NCI-H526 treated with DMSO at 0.1 percent for 48 hours (cell line): Measurements from ENCODE around the gene RPS28.
"Not testable (repeated sequence)": the region's sequence is repeated elsewhere in the genome, so short reads cannot be mapped to it uniquely, and the experiment has no call there.

ENCODE experiments used
- DNase-seq: peaks from one replicate; lab custom pipeline; 2025; lab: John Stamatoyannopoulos, UW

Gene RPS28

DNA sequence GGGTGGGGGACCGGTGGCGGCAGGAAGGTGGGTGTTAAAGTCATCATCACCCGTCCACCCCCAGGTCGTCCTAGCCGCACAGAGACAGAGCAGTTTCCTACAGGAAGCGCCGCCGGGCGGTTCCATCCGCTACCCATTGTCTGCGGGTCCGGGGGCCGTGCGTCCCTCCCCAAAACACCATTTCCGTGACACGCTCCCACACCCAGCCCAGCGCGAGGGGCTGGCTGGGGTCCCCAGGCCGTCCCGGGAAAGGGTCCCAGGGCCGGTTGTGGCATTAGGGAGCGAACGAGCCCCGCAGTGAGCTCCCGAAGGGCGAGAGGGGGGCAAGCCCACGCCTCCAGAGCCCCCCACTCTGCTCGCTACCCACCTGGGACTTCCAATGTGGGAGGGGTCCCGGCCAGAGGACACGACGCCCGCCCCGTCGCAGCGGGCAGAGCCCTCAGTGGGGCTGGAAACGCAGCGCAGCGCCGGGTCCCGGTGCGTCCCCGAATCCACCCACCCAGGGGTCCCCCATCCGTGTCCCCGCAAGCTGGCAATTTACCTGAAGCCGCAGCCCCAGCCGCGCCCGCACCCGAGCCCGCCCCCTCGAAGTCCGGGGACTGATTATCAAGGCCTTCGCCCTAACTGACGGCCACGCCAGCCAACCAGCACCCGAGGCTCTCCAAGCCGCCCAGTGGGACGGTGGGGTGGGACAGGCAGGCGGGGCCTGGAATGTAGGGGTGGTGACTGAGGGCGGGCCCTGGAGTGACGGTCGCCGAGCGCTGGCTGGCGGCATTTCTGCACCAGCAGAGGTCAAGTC, 21.6 kb downstream of the RPS28 start, which contains the start of gene KANK3:
TSS of gene KANK3 (minus strand) at position 579 of the 799 bp plus-strand sequence. CDS start 5,434 bp downstream, outside the sequence.
- DNase-seq: peak; percentile 77

- DNase-seq: no peak
These were observed 22.2 kb downstream of the RPS28 start for GRCh38 chr19:8343483-8343844.

DNA sequence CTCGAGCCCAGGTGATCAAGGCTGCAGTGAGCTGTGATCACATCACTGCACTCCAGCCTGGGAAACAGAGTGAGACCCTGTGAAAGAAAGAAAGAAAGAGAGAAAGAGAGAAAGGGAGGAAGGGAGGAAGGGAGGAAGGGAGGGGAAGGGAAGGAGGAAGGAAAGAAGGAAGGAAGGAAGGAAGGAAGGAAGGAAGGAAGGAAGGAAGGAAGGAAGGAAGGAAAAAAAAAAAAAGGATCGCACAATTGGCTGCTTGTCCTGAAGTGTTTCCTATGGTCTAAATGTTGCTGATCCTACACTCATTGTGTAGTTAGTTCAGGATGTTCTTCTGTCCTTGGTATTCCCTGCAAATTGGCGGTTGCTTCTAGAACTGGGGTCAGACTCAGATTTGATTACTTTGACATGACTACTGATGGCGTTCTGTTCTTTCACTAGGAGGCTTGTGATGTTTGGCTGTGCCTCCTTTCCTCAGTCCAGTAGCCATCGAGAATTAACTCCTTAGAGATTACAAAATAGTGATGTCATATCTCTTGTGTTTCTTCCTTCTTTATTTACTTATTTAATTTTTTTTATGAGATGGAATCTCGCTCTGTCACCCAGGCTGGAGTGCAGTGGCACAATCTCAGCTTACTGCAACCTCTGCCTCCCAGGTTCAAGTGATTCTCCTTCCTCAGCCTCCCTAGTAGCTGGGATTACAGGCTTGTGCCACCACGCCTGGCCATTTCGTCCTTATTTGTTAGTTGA, 28.5 kb downstream of the RPS28 start:
- DNase-seq: not testable (repeated sequence)

- DNase-seq: no peak
These were observed 31.0 kb downstream of the RPS28 start for GRCh38 chr19:8352134-8352827.

DNA sequence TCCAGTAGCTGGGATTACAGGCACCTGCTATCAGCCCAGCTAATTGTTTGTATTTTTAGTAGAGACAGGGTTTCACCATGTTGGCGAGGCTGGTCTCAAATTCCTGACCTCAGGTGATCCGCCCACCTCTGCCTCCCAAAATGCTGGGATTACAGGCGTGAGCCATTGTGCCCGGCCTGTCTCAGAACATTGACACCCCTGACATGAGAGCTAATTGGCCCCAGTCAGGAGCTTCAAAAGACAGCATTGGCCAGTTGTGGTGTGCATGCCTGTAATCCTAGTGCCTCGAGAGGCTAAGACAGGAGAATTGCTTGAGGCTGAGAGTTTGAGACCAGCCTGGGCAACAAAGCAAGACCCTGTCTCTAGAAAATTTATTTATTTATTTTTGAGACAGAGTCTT, 31.5 kb downstream of the RPS28 start:
- not testable (repeated sequence) for DNase-seq

- DNase-seq: no peak
These were observed 34.5 kb downstream of the RPS28 start for GRCh38 chr19:8355631-8356402.

- DNase-seq: no peak
These were observed 35.8 kb downstream of the RPS28 start for GRCh38 chr19:8357007-8357521.

- DNase-seq: no peak
These were observed 37.7 kb downstream of the RPS28 start for GRCh38 chr19:8358948-8359347.

GRCh38 chr19:8360196-8360595, 38.9 kb downstream of the RPS28 start:
- no peak for DNase-seq

DNA sequence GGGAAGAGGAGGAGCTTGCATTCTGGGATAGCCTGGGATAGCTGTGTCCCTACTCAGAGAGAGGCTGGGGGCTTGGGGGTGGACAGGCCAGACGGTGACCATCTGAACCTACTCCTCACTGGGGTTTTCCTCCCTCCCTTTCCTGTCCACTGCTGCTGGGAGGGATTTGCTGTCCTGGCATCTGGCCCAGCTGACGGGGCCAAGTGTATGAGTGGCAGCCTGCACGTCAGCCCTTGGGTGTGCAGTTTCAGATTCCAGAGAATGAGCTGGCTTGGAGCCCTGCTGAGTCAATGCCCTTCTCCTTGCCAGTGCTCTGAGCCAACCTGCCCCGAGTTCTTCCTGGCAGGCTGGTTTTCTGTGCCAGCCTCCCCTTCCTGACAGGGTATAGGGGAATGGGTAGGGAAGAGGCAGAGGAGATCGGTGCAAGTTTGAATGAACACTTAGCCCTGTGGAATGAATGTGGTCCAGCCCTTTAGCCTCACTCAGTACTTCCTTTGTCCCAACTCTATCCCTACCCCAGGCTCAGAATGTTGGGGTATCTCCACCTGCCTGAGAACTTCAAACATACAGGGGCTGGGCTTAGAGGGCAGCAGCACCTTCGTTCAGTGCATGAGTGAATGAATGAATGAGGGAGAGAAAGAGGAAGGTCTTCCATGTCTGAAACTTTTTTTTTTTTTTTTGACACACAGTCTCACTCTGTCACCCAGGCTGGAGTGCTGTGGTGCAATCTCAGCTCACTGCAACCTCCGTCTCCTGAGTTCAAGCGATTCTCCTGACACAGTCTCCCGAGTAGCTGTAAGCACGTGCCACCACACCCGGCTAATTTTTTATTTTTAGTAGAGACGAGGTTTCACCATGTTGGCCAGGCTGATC, 40.9 kb downstream of the RPS28 start:
- DNase-seq: no peak

DNA sequence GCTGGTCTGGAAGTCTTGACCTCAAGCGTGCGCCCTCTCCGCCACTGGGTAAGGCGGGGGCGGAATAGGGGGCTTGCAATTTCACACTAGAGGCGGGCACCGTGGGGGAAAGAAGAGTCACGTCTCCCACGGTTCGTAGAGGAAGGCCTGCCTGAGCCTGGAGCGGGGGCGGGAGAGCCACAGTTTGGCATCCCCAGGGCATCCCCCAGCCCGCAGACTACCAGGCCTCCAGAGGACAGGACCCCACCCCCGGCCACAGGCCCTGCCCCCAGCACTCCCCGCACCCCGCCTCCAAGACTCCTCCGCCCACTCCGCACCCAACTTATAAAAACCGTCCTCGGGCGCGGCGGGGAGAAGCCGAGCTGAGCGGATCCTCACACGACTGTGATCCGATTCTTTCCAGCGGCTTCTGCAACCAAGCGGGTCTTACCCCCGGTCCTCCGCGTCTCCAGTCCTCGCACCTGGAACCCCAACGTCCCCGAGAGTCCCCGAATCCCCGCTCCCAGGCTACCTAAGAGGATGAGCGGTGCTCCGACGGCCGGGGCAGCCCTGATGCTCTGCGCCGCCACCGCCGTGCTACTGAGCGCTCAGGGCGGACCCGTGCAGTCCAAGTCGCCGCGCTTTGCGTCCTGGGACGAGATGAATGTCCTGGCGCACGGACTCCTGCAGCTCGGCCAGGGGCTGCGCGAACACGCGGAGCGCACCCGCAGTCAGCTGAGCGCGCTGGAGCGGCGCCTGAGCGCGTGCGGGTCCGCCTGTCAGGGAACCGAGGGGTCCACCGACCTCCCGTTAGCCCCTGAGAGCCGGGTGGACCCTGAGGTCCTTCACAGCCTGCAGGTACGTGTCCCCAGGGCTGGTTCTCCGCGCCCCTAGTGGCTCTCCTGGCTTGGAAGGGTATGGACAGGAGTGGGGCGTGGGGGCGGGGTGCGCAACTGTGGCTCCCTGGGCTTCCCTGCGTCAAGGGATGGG, 42.8 kb downstream of the RPS28 start, which contains the start of gene ANGPTL4:
TSS of gene ANGPTL4 (plus strand) at position 353 of the 969 bp plus-strand sequence. CDS start at position 520, 167 bp downstream.
- DNase-seq: no peak

DNA sequence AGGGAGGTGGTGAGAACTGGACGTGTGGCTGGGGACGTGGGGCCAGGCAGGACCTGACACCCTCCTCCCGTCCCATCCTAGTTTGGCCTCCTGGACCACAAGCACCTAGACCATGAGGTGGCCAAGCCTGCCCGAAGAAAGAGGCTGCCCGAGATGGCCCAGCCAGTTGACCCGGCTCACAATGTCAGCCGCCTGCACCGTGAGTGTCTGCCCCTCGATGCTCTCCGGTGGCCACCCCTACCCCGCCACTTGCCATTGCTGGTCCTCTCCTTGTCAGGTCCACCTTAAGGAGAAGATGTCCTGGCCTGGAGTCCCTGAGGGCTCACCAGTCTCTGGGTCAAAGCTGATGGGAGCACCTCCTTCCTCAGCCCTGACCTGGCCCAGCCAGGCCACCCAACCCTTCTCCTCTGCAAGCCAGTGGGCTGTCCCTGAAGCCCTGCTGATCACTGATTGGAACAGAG, 44.9 kb downstream of the RPS28 start:
- no peak for DNase-seq

DNA sequence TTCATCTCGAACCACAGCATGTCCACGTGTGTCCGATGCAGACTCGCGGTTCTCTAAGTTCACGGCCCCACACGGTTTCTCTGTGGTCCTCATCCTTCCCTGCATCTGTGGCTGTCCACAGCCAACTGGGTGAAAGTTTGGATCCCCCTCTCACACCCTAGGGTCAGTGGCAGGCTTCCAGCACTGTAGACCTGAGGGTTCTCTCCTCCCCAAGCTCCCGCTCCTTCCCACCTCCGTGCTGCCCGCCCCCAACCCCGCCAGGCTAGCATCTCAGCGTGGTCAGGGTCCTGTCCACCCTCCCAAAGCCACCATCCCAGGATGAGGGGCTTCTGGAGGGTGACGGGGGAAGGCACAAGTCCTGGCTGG, 45.6 kb downstream of the RPS28 start:
- no peak for DNase-seq

DNA sequence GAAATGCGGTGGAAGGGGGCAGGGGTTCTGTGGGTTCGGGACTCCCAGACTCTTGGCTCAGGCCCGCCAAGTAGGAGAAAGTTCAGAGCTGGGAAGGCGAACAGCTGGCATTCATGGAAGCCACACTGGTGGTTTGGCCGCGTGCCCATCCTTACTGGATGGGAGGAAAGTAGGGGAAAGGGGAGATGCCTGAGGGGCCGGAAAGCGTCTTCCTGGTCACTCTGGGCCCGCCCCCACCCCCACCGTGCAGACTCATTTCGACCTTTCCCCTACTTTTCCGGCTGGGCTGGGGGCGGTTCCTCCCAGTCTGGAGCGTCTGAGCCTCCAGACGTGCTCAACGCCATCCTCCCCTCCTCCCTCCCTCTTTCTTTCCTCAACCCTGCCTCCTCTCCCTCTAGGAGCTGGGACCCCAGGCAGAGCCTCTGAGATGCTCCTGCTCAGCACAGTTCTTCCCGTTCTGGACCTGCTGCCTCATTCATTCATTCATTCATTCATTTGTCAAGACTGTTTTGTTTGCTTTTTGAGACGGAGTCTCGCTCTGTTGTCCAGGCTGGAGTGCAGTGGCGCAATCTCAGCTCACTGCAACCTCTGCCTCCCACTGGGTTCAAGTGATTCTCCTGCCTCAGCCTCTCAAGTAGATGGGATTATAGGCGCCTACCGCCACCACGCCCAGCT, 46.2 kb downstream of the RPS28 start:
- no peak for DNase-seq

DNA sequence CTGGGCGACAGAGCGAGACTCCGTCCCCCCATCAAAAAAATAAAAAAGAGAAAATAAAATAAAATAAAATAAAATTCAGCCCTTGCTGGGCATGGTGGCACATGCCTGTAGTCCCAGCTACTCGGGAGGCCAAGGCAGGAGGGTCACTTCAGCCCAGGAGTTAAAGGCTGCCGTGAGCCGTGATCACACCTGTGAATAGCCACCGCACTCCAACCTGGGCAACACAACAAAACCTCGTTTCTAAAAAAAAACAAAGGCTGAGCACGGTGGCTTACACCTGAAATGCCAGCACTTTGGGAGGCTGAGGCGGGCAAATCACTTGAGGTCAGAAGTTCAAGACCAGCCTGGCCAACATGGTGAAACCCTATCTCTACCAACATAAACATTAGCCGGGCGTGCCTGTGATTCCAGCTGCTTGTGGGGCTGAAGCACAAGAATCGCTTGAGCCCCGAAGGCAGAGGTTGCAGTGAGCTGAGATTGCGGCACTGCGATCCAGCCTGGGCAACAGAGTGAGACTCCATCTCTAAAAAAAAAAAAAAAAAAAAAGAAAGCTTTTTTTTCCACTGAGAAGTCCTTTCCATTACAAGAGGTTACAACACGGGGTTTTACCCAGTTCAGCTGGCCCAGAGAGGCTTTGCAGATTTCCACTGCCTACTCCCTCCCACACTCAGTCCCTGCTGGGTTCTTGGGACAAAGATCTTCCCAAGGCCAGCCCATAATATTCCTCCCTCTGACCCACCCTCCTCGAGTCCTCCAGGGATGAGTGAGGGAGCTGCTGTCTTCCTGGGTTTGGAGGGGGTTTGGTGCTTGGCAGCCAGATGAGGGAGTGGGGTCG, 49.1 kb downstream of the RPS28 start:
- no peak for DNase-seq

- DNase-seq: no peak
These were observed 49.9 kb downstream of the RPS28 start for GRCh38 chr19:8371011-8371804.
